Hematopoietic multipotent progenitor cell treated with erythropoietin and hydrocortisone succinate and interleukin-3 and kit ligand, for 6 days (in vitro differentiated cells): ENCODE measurements around the gene MRPL37.

Source experiments
- DNase-seq: peaks from one replicate; pipeline ENCODE4 v3.0.0-alpha.2; 2015

MRPL37 gene

GRCh38 chr1:54241364-54241763, 41.4 kb downstream of the MRPL37 start:
- DNase-seq = no peak

- no peak for DNase-seq
Measured at GRCh38 chr1:54243022-54243421, 43.1 kb downstream of the MRPL37 start.

GRCh38 chr1:54244655-54245054, 44.7 kb downstream of the MRPL37 start:
- no peak for DNase-seq

GRCh38 chr1:54245501-54245900, 45.5 kb downstream of the MRPL37 start:
- no peak for DNase-seq

GRCh38 chr1:54246116-54246721, 46.3 kb downstream of the MRPL37 start:
- DNase-seq = no peak

GRCh38 chr1:54247863-54248515, 48.0 kb downstream of the MRPL37 start:
- DNase-seq = no peak

- no peak for DNase-seq
Measured at GRCh38 chr1:54248966-54249365, 49.0 kb downstream of the MRPL37 start.

GRCh38 chr1:54249819-54250435, 50.0 kb downstream of the MRPL37 start:
- no peak for DNase-seq

GRCh38 chr1:54250670-54251069, 50.7 kb downstream of the MRPL37 start:
- DNase-seq = no peak

- no peak for DNase-seq
Measured at GRCh38 chr1:54252371-54252936, 52.5 kb downstream of the MRPL37 start.

- DNase-seq = no peak
Measured at GRCh38 chr1:54253480-54253879, 53.5 kb downstream of the MRPL37 start.

GRCh38 chr1:54254055-54254454, 54.1 kb downstream of the MRPL37 start:
- peak; percentile 31 for DNase-seq

GRCh38 chr1:54255026-54255702, 55.2 kb downstream of the MRPL37 start:
- DNase-seq = no peak

GRCh38 chr1:54256522-54257345, 56.8 kb downstream of the MRPL37 start:
- no peak for DNase-seq

- DNase-seq = no peak
Measured at GRCh38 chr1:54257346-54257620, 57.3 kb downstream of the MRPL37 start.

- DNase-seq = no peak
Measured at GRCh38 chr1:54257876-54258275, 57.9 kb downstream of the MRPL37 start.

- DNase-seq = no peak
Measured at GRCh38 chr1:54259546-54260140, 59.7 kb downstream of the MRPL37 start.

- no peak for DNase-seq
Measured at GRCh38 chr1:54260810-54261209, 60.8 kb downstream of the MRPL37 start.

- no peak for DNase-seq
Measured at GRCh38 chr1:54262244-54262643, 62.3 kb downstream of the MRPL37 start.

GRCh38 chr1:54263601-54264226, 63.7 kb downstream of the MRPL37 start:
- DNase-seq = no peak

GRCh38 chr1:54265126-54265525, 65.2 kb downstream of the MRPL37 start:
- no peak for DNase-seq

- no peak for DNase-seq
Measured at GRCh38 chr1:54265659-54266058, 65.7 kb downstream of the MRPL37 start.
